ENCODE measurements around the gene APOL2. TPM values are rescaled to one million over a fixed set of nuclear protein-coding genes. Genes with fewer than 3 reads are reported as not detected.

Gene APOL2
- total RNA-seq, 1 experiment from 2014 or later, result 9.9 TPM

- TF ChIP-seq REST (IDR thresholded peaks at IDR 0.05; ENCODE audit: low read depth) (no peak), ELF1 (IDR thresholded peaks at IDR 0.05; ENCODE audit: borderline replicate concordance, low read depth) (no peak), SP1 (IDR thresholded peaks at IDR 0.05; ENCODE audit: low read depth) (no peak)
These were observed 42.3 kb downstream of the APOL2 start (continued) for GRCh38 chr22:36197065-36197440.

GRCh38 chr22:36196254-36197064 is 42.9 kb downstream of the APOL2 start:
- ATAC-seq (no peak), DNase-seq (ENCODE audit: low read depth, low spot score) (no peak)
- H3K27me3 ChIP-seq (ENCODE audit: insufficient read depth, low read length), result no peaks in the 10 kb centered on the region
- H3K4me3 ChIP-seq (replicated peaks in 1 of 2; ENCODE audit: low read depth in 1 of 2, low read length in 2 of 2), result no peak overlapping the region
- no peaks in the 10 kb centered on the region for H3K4me1 ChIP-seq (ENCODE audit: control insufficient read depth in 1 of 2, insufficient read depth in 2 of 2, low read length in 2 of 2)
- CTCF ChIA-PET, result interaction anchor here (0.9 to 2.9 kb wide), 5 partner anchors 10 to 274 kb away, joined by 3 to 15 read pairs (median 3); no protein-coding TSS in a partner anchor
- intact Hi-C loops (cut with micrococcal nuclease), result loop anchor here (5.0 kb wide), 2 partner anchors 41 to 81 kb away; partner anchors contain the start of gene APOL2
- H4K20me1 ChIP-seq (ENCODE audit: insufficient read depth), result no peaks in the 10 kb centered on the region
- H3K27ac ChIP-seq (ENCODE audit: low read depth, low read length), result no peak overlapping the region
- no peak overlapping the region for H2AFZ ChIP-seq (ENCODE audit: low read depth, low read length, poor library complexity, severe bottlenecking)
- no peaks in the 10 kb centered on the region for H3K9me2 ChIP-seq (ENCODE audit: insufficient read depth)
- POLR2A ChIA-PET, result no interaction called here
- BruUV-seq (replicated peaks), result no TSS peak
- H3K79me2 ChIP-seq (ENCODE audit: insufficient read depth, low read length), result no peaks in the 10 kb centered on the region
- no peak overlapping the region for H3K9ac ChIP-seq (ENCODE audit: low read length)
- no peaks in the 10 kb centered on the region for H3K36me3 ChIP-seq (ENCODE audit: control insufficient read depth in 1 of 2, insufficient read depth in 2 of 2, low read length in 2 of 2)
- H3K9me3 ChIP-seq (ENCODE audit: control insufficient read depth in 1 of 2, insufficient read depth in 1 of 2, low read depth in 1 of 2, low read length in 2 of 2), result no peaks in the 10 kb centered on the region
- RAD21 ChIA-PET (ENCODE audit: low non-redundant PET in 1 of 2, low total read pairs in 2 of 2, uncharacterized antibody in 2 of 2, unreplicated experiment in 2 of 2), result no interaction called here
- no peak overlapping the region for H3K4me2 ChIP-seq (ENCODE audit: low read length)
- TF ChIP-seq SIN3A (IDR thresholded peaks at IDR 0.05; ENCODE audit: low read depth) (no peak), FOSL1 (IDR thresholded peaks at IDR 0.05; ENCODE audit: low read depth) (no peak), ZFX (IDR thresholded peaks at IDR 0.05) (no peak), SP1 (IDR thresholded peaks at IDR 0.05; ENCODE audit: low read depth) (no peak), ELF1 (IDR thresholded peaks at IDR 0.05; ENCODE audit: borderline replicate concordance, low read depth) (no peak), REST (IDR thresholded peaks at IDR 0.05; ENCODE audit: low read depth) (no peak), JUND (IDR thresholded peaks at IDR 0.05) (no peak), MAX (IDR thresholded peaks at IDR 0.05) (no peak), RAD21 (IDR thresholded peaks at IDR 0.05; ENCODE audit: low read depth) (no peak), EGR1 (IDR thresholded peaks at IDR 0.05; ENCODE audit: low read depth) (no peak), ZNF274 (IDR thresholded peaks at IDR 0.05; ENCODE audit: low read depth, low read length) (no peak), POLR2A (IDR thresholded peaks at IDR 0.05; ENCODE audit: borderline replicate concordance, extremely low read depth, insufficient read depth, insufficient read length) (no peak), EZH2 (IDR thresholded peaks at IDR 0.05) (no peak), SRF (IDR thresholded peaks at IDR 0.05; ENCODE audit: low read depth) (no peak)
- TF ChIP-seq, protein P1, sequence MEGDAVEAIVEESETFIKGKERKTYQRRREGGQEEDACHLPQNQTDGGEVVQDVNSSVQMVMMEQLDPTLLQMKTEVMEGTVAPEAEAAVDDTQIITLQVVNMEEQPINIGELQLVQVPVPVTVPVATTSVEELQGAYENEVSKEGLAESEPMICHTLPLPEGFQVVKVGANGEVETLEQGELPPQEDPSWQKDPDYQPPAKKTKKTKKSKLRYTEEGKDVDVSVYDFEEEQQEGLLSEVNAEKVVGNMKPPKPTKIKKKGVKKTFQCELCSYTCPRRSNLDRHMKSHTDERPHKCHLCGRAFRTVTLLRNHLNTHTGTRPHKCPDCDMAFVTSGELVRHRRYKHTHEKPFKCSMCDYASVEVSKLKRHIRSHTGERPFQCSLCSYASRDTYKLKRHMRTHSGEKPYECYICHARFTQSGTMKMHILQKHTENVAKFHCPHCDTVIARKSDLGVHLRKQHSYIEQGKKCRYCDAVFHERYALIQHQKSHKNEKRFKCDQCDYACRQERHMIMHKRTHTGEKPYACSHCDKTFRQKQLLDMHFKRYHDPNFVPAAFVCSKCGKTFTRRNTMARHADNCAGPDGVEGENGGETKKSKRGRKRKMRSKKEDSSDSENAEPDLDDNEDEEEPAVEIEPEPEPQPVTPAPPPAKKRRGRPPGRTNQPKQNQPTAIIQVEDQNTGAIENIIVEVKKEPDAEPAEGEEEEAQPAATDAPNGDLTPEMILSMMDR (IDR thresholded peaks at IDR 0.05 in 2 of 3, conservative IDR thresholded peaks at IDR 0.05 in 1 of 3; ENCODE audit: borderline replicate concordance in 1 of 3, insufficient read depth in 1 of 3, low read depth in 2 of 3, low read length in 2 of 3), result no peak

All from HCT116 (cell line).